ACHN (cell line): ENCODE results near the gene INAFM2.

Experiments used
- DNase-seq: peaks from one replicate; pipeline ENCODE4 v3.0.0-alpha.2; 2015
- in situ Hi-C: cut with HindIII; loops from 2 replicates; pipeline ENCODE4 v1.10.0; 2017; ENCODE audit warnings: low sequenced_read_pairs, low pct_ligation_motif_present, low pct_unique_long_range_greater_than_20kb

INAFM2 gene

DNA sequence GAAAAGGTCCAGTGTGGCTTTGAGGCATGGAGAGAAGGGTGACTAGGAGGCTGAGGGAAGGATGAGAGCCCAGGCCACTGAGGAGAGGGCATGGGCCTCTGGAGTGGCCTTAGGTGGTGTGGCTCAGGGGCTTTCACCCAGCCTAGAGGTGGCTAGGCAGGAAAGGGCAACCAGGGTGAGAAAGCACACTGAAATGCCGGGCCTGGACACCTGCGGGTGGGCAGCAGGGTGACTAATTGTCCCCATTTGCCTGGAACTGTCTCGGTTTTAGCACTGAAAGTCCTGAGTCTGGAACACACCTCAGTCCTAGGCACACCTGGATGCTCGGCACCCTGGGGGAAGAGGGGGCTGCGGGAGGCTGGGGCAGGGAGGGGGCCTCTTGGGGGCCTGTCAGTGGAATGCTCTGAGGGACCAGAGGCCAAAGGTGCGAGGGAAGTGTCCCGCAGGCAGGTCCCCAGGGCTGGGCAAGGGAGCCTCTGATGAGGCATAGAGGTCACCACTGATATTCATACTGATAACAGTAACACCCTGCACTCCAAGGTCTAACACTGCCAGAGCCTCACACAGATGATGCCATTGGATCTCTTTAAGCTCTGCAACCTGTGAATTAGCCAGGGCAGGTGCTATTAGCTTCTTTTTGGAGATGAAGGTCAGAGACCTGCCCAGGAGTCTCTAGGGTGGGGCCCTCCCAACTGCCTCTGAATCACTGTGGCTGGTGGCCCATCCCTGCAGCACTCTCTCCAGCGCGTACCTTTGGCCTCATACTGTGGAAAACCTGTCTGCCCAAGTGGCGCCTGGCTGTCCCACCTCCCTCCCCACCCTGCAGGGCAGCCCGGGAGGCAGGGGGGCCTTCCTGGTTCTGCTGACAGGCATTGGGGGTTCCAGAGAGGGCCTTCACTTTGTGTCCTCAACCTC is 24.3 kb downstream of the INAFM2 start:
- DNase-seq: no peak
- in situ Hi-C loops: no loop called here

GRCh38 chr15:40348474-40348870 is 25.0 kb downstream of the INAFM2 start:
- DNase-seq: no peak
- in situ Hi-C loops: no loop called here

GRCh38 chr15:40349163-40349562 is 25.7 kb downstream of the INAFM2 start:
- DNase-seq: no peak
- in situ Hi-C loops: no loop called here

DNA sequence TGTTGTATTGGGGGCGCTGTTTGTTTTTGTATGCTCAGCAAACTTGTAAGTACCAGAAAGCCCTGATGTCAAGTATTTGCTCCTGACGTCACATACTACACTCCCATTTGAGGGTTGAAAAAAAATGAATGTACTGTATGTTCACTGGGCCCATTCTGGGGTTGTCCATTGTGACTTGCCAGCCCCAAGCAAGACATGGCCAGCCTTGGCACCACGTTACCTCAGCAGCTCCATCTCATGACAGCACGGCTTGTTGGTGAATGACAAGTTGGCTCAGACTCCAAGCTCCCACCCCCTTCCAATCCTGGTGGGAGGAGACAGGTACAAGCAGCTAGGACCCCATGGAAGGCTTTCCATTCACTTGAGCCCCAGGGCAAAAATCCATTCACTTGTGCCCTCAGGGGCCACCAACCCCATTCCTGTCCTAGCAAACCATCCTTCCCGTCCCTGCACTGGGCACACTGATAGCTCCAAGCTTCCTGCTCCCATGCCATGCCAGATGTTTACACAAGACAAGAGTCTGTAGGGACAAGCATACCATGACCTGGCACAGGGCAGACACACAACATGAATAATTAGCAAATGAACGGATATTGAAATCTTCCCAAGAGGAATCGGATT is 28.9 kb downstream of the INAFM2 start:
- no peak for DNase-seq
- in situ Hi-C loops: no loop called here

DNA sequence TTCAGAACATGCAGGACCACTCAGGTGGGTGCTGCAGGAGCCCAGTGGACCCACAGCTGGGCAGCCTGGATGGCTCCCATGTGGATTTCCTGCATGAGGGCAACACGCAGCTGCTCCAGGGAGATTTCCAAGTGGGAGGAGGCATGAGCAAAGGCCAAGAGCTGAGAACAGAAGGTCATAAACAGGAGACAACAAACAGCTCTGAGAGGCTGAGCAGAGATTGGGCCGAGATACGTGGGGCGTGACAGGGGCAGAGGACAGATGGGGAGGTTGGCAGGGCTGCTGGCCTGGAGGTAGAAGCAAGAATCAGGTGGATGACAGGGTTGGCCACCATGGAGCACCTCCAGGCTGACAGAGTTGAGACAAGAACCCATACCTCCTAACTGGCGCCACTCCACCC is 30.2 kb downstream of the INAFM2 start:
- no peak for DNase-seq
- in situ Hi-C loops: no loop called here

DNA sequence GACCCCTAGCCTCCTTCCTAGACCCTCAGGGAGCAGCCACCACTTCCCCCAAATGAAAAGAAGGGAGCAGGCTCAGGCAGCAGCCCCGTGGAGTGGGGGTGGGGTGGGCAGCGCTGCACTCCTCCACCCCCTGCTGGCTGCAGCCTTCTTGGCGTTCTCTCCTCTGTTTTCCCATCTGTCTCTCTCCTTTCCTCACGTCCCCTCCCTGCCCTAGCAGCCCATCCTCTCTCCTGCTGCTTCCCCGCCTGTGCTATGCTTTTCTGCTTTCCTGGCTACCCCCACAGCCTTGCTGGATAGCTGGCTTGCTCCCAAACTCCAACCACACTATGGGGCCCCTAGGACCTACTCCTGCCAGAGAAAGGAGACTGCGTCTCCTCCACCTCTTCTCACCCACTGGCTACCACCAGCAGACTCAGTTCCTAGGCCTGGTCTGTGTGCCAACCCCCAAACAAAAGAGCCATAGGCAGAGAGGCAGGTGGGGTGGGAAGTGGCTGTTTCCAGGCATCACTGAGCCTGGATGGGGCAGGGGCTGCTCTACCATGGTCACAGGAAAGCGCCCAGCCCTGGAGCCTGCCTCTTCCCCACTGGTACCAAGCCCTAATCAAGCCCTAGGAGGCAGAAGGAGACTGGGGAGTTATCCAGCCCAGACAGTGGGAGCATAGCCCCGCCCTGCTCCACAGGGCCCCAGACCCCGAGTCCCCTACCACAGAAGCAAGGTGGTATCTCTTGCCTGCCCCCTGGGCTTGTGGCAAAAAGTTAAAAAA is 31.1 kb downstream of the INAFM2 start:
- DNase-seq: peak; percentile 44
- in situ Hi-C loops: no loop called here

- in situ Hi-C loops: no loop called here
- DNase-seq: no peak
Observed at GRCh38 chr15:40355976-40356585, 32.6 kb downstream of the INAFM2 start.

GRCh38 chr15:40357246-40357645 is 33.8 kb downstream of the INAFM2 start:
- no peak for DNase-seq
- in situ Hi-C loops: no loop called here

GRCh38 chr15:40357723-40358470 is 34.4 kb downstream of the INAFM2 start, which contains the start of gene DISP2:
DISP2 (plus strand) TSS chr15:40358219; CDS start chr15:40358322, 103 bp downstream.
- in situ Hi-C loops: no loop called here
- peak; percentile 81 for DNase-seq

- no peak for DNase-seq
- in situ Hi-C loops: no loop called here
Observed at GRCh38 chr15:40358471-40359353, 35.2 kb downstream of the INAFM2 start.

GRCh38 chr15:40360015-40360414 is 36.5 kb downstream of the INAFM2 start:
- in situ Hi-C loops: no loop called here
- DNase-seq: no peak

- no peak for DNase-seq
- in situ Hi-C loops: no loop called here
Observed at GRCh38 chr15:40361640-40362039, 38.1 kb downstream of the INAFM2 start.

- DNase-seq: no peak
- in situ Hi-C loops: no loop called here
Observed at GRCh38 chr15:40363611-40364010, 40.1 kb downstream of the INAFM2 start.

DNA sequence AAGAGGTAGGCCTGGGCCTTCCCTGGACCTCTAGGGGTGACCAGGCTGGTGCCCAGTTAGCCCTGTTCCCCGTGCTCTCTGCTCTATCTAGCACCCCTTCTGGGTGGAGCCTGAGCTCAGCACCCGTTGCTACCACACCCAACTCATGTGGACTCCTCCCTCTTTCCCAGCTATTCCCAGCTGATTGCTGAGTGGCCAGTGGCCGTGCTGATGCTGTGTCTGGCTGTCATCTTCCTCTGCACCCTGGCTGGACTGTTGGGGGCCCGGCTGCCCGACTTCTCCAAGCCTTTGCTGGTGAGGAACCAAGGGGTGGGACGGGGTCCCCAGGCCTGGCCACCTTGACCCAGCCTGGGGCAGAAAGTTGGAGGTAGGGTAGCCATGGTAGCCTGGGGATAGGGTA is 40.8 kb downstream of the INAFM2 start:
- DNase-seq: no peak
- in situ Hi-C loops: no loop called here

GRCh38 chr15:40365016-40365415 is 41.5 kb downstream of the INAFM2 start:
- in situ Hi-C loops: no loop called here
- no peak for DNase-seq

- no peak for DNase-seq
- in situ Hi-C loops: no loop called here
Observed at GRCh38 chr15:40365624-40366456, 42.3 kb downstream of the INAFM2 start.
